GM12873 (cell line): Measurements from ENCODE around the gene MAPK11.

Experiments
- CTCF ChIP-seq: IDR thresholded peaks from 2 replicates; pipeline ENCODE4 v1.5.1; 2012; ENCODE audit warnings: low read depth, mild to moderate bottlenecking, moderate library complexity, low read length, control low read depth; ENCODE audit not compliant: insufficient read depth; ENCODE audit errors: missing control alignments

The MAPK11 gene

GRCh38 chr22:50303515-50303847 lies 33.3 kb upstream of the MAPK11 start:
- no peak for TF ChIP-seq CTCF

DNA sequence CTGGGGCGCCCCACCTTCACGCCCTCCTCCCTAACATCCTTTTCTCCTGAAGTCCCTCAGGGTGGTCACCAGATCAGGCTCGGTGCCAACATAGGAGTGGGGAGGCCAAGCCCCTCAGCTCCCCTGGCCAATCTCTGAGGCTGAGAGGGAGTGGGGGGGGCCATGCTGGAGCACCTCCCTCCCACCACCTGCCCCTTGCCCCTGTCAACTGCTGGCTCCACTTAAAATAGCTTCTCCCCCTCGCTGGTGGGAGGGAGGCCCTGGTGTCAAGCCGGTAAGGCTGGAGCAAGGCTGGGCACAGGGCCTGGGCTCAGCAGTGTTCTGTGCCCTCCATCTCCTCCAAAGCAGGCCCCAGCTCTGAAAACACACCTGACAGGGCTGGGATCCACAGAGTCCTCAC lies 32.4 kb upstream of the MAPK11 start:
- TF ChIP-seq CTCF = no peak

DNA sequence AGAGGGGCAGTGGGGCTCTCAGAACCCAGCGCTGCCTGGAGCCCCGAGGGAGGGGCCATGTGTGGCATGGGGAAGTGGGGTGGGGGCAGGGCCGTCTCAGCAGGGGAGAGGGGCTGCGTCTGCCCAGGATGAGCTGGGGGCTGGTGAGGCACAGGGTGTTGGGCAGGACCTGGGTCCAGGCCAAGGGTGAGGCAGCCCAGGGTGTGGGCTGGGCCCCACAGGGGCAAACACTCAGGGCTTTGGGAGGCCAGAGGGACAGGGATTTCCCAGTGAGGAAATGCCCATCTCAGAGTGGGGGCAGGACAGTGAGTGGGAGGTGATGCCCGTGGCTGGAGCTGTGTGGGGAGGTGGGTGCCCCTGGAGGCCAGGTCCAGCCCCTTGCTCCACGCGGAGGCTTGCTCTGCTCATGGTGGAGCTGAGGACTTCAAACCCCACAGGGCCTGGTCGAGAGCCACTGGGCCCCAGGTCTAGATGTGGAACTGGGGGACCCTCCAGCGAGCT lies 31.9 kb upstream of the MAPK11 start:
- TF ChIP-seq CTCF = no peak

- TF ChIP-seq CTCF = no peak
These were observed 31.4 kb upstream of the MAPK11 start for GRCh38 chr22:50301581-50301991.

DNA sequence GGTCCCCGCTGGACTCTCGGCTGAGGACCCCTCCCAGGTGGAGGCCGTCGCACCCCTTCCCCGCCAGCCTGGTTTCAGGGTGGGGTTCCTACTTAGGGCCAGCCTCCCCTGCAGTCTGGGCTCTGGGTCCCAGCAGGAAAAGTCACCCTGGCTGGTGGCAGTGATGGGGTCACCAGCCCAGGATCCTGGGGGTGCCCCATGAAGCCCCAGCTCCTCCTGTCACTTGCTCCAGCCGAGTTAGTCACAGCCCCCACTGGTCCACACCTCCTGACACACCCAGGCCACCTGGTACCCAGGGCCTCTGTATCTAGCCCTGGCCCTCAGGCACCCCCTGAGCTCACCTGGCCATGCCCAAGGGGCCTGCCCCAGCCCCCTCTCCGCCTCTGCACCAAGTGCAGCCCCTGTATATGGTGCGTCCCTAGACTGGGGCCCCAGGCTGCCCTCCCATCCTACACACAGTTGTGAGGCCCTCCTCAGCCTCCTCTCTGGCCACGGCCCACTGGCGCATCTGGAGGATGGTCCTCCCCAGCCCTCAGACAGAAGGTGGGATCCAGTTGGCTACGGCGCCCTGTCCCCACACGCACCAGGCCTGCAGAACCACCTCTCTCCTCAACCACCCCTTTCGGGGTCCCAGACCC lies 30.6 kb upstream of the MAPK11 start:
- TF ChIP-seq CTCF = no peak

- TF ChIP-seq CTCF = no peak
These were observed 29.8 kb upstream of the MAPK11 start for GRCh38 chr22:50299785-50300619.

GRCh38 chr22:50298937-50299784 lies 29.0 kb upstream of the MAPK11 start:
- TF ChIP-seq CTCF = no peak
